IPS-15b (cell line): ENCODE data around the gene FLT1.

ENCODE experiments used
- H3K27me3 ChIP-seq: one replicate; pipeline ENCODE4 v1.6.1; 2013; ENCODE audit warnings: low read length; ENCODE audit not compliant: control insufficient read depth, insufficient read depth
- H3K36me3 ChIP-seq: one replicate; pipeline ENCODE4 v1.6.1; 2013; ENCODE audit warnings: low read length; ENCODE audit not compliant: control insufficient read depth, insufficient read depth
- H3K4me1 ChIP-seq: one replicate; pipeline ENCODE4 v1.6.1; 2013; ENCODE audit warnings: mild to moderate bottlenecking, low read length; ENCODE audit not compliant: control insufficient read depth, insufficient read depth
- H3K4me3 ChIP-seq: one replicate; pipeline ENCODE4 v1.5.1; 2013; ENCODE audit warnings: low read depth, low read length
- H3K9ac ChIP-seq: one replicate; pipeline ENCODE4 v1.6.1; 2013; ENCODE audit warnings: low read depth, mild to moderate bottlenecking, low read length
- H3K9me3 ChIP-seq: one replicate; pipeline ENCODE4 v1.6.1; 2013; ENCODE audit warnings: mild to moderate bottlenecking, low read length; ENCODE audit not compliant: control insufficient read depth, insufficient read depth

FLT1 gene

GRCh38 chr13:28387740-28388501 lies 107.0 kb downstream of the FLT1 start:
- Histone ChIP-seq H3K36me3 (no peaks in the 10 kb centered on the region), H3K27me3 (no peaks in the 10 kb centered on the region), H3K4me1 (peaks cover 8% of the 10 kb centered on the region), H3K9me3 (no peaks in the 10 kb centered on the region), H3K4me3 (no peak overlapping the region), H3K9ac (peak overlapping the region; percentile 16)

GRCh38 chr13:28385362-28385761 lies 109.6 kb downstream of the FLT1 start:
- no peaks in the 10 kb centered on the region for H3K27me3 ChIP-seq
- no peaks in the 10 kb centered on the region for H3K36me3 ChIP-seq
- H3K9ac ChIP-seq = no peak overlapping the region
- no peaks in the 10 kb centered on the region for H3K9me3 ChIP-seq
- peaks cover 6% of the 10 kb centered on the region for H3K4me1 ChIP-seq
- H3K4me3 ChIP-seq = no peak overlapping the region

GRCh38 chr13:28384789-28385188 lies 110.1 kb downstream of the FLT1 start:
- Histone ChIP-seq H3K9ac (no peak overlapping the region), H3K4me1 (peaks cover 6% of the 10 kb centered on the region), H3K27me3 (no peaks in the 10 kb centered on the region), H3K4me3 (no peak overlapping the region), H3K36me3 (no peaks in the 10 kb centered on the region), H3K9me3 (no peaks in the 10 kb centered on the region)

- Histone ChIP-seq H3K36me3 (no peaks in the 10 kb centered on the region), H3K4me3 (no peak overlapping the region)
Observed at GRCh38 chr13:28380319-28380718, 114.6 kb downstream of the FLT1 start.

GRCh38 chr13:28379371-28380083 lies 115.4 kb downstream of the FLT1 start:
- Histone ChIP-seq H3K9ac (no peak overlapping the region), H3K36me3 (no peaks in the 10 kb centered on the region), H3K4me1 (peaks cover 6% of the 10 kb centered on the region), H3K9me3 (no peaks in the 10 kb centered on the region), H3K27me3 (no peaks in the 10 kb centered on the region), H3K4me3 (no peak overlapping the region)

More at GRCh38 chr13:28380319-28380718, 114.6 kb downstream of the FLT1 start:
- H3K27me3 ChIP-seq = no peaks in the 10 kb centered on the region
- peaks cover 4% of the 10 kb centered on the region for H3K4me1 ChIP-seq
- no peaks in the 10 kb centered on the region for H3K9me3 ChIP-seq
- H3K9ac ChIP-seq = no peak overlapping the region

GRCh38 chr13:28376604-28377003 lies 118.3 kb downstream of the FLT1 start:
- Histone ChIP-seq H3K9me3 (no peaks in the 10 kb centered on the region), H3K4me3 (no peak overlapping the region), H3K27me3 (no peaks in the 10 kb centered on the region), H3K36me3 (no peaks in the 10 kb centered on the region), H3K4me1 (peaks cover 6% of the 10 kb centered on the region), H3K9ac (no peak overlapping the region)

- no peaks in the 10 kb centered on the region for H3K9me3 ChIP-seq
- no peak overlapping the region for H3K4me3 ChIP-seq
- no peaks in the 10 kb centered on the region for H3K27me3 ChIP-seq
- H3K4me1 ChIP-seq = peaks cover 6% of the 10 kb centered on the region
- no peak overlapping the region for H3K9ac ChIP-seq
- H3K36me3 ChIP-seq = no peaks in the 10 kb centered on the region
Observed at GRCh38 chr13:28375250-28375930, 119.5 kb downstream of the FLT1 start.

- Histone ChIP-seq H3K27me3 (no peaks in the 10 kb centered on the region), H3K4me1 (peaks cover 6% of the 10 kb centered on the region), H3K36me3 (no peaks in the 10 kb centered on the region), H3K9me3 (no peaks in the 10 kb centered on the region), H3K9ac (no peak overlapping the region), H3K4me3 (no peak overlapping the region)
Observed at GRCh38 chr13:28373810-28374209, 121.1 kb downstream of the FLT1 start.

- H3K36me3 ChIP-seq = no peaks in the 10 kb centered on the region
- H3K4me1 ChIP-seq = peaks cover 2% of the 10 kb centered on the region
- no peak overlapping the region for H3K4me3 ChIP-seq
- H3K9ac ChIP-seq = no peak overlapping the region
- no peaks in the 10 kb centered on the region for H3K9me3 ChIP-seq
- no peaks in the 10 kb centered on the region for H3K27me3 ChIP-seq
Observed at GRCh38 chr13:28370448-28370847, 124.5 kb downstream of the FLT1 start.

- peaks cover 4% of the 10 kb centered on the region for H3K4me1 ChIP-seq
- H3K9me3 ChIP-seq = no peaks in the 10 kb centered on the region
- H3K36me3 ChIP-seq = no peaks in the 10 kb centered on the region
- H3K9ac ChIP-seq = no peak overlapping the region
- no peak overlapping the region for H3K4me3 ChIP-seq
- no peaks in the 10 kb centered on the region for H3K27me3 ChIP-seq
Observed at GRCh38 chr13:28358708-28359107, 136.2 kb downstream of the FLT1 start.

GRCh38 chr13:28357911-28358433 lies 137.0 kb downstream of the FLT1 start:
- Histone ChIP-seq H3K9ac (no peak overlapping the region), H3K9me3 (no peaks in the 10 kb centered on the region), H3K4me1 (peaks cover 4% of the 10 kb centered on the region), H3K36me3 (no peaks in the 10 kb centered on the region), H3K27me3 (no peaks in the 10 kb centered on the region), H3K4me3 (no peak overlapping the region)
